HG03460 (cell line): ENCODE data around the gene MEOX2.

ENCODE experiments used
- ATAC-seq: cut with Tn5 transposase; IDR thresholded peaks from one replicate; pipeline ENCODE4 v1.9.1; 2021; ENCODE audit not compliant: unreplicated experiment

Gene MEOX2

GRCh38 chr7:15618275-15618674 is 68.2 kb downstream of the MEOX2 start:
- no peak for ATAC-seq

- no peak for ATAC-seq
These were observed 74.3 kb downstream of the MEOX2 start for GRCh38 chr7:15612205-15612604.

- ATAC-seq, result no peak
These were observed 76.0 kb downstream of the MEOX2 start for GRCh38 chr7:15610503-15610902.

- no peak for ATAC-seq
These were observed 77.2 kb downstream of the MEOX2 start for GRCh38 chr7:15609287-15609686.

- no peak for ATAC-seq
These were observed 78.8 kb downstream of the MEOX2 start for GRCh38 chr7:15607529-15608210.

- no peak for ATAC-seq
These were observed 79.9 kb downstream of the MEOX2 start for GRCh38 chr7:15606561-15606960.

GRCh38 chr7:15604166-15604565 is 82.3 kb downstream of the MEOX2 start:
- no peak for ATAC-seq

GRCh38 chr7:15603124-15603523 is 83.4 kb downstream of the MEOX2 start:
- ATAC-seq, result no peak

GRCh38 chr7:15602236-15602635 is 84.2 kb downstream of the MEOX2 start:
- ATAC-seq, result no peak

GRCh38 chr7:15601175-15601574 is 85.3 kb downstream of the MEOX2 start:
- no peak for ATAC-seq

GRCh38 chr7:15600298-15600697 is 86.2 kb downstream of the MEOX2 start:
- no peak for ATAC-seq

GRCh38 chr7:15594461-15594860 is 92.0 kb downstream of the MEOX2 start:
- no peak for ATAC-seq

GRCh38 chr7:15593382-15593781 is 93.1 kb downstream of the MEOX2 start:
- ATAC-seq, result no peak

- ATAC-seq, result no peak
These were observed 100.2 kb downstream of the MEOX2 start for GRCh38 chr7:15586266-15586665.

GRCh38 chr7:15584575-15584974 is 101.9 kb downstream of the MEOX2 start:
- no peak for ATAC-seq

- no peak for ATAC-seq
These were observed 103.7 kb downstream of the MEOX2 start for GRCh38 chr7:15582773-15583172.

GRCh38 chr7:15581352-15581951 is 105.0 kb downstream of the MEOX2 start:
- ATAC-seq, result no peak

- no peak for ATAC-seq
These were observed 105.7 kb downstream of the MEOX2 start for GRCh38 chr7:15580604-15581351.

GRCh38 chr7:15577600-15577999 is 108.9 kb downstream of the MEOX2 start:
- ATAC-seq, result no peak

- ATAC-seq, result no peak
These were observed 115.1 kb downstream of the MEOX2 start for GRCh38 chr7:15571301-15571878.

- no peak for ATAC-seq
These were observed 118.8 kb downstream of the MEOX2 start for GRCh38 chr7:15567652-15568051.

GRCh38 chr7:15567036-15567435 is 119.4 kb downstream of the MEOX2 start:
- ATAC-seq, result no peak
